Stimulated activated CD8-positive, alpha-beta memory T cell treated with anti-CD3 and anti-CD28 coated beads, Interleukin-7, amount 100 ng/mL, for 1 hour (primary cell): ENCODE measurements around the gene LYPD6.

Source experiments
- DNase-seq, 2 donors: peaks; one replicate each; pipeline ENCODE4 v3.0.0-alpha.2; 2020; ENCODE audit warnings: low read depth in 2 of 2

Gene LYPD6

DNA sequence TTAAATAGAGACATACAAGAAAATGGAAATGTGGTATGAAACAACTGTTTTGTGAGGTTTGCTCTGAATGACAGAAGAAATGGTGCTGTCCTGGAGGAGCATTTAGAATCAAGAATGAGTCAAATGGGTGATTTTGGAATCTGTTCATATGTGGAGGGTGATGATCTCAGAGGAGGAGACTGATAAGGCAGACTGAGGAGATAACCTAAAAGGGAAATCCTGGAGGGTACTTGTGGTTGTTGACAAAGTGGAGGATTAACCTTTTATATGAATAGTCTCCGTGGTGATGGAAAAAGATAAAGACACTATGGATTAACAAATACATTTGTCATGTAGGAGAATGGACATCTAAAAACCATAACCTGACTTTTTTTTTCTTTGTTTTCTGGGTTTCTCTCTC is 183.1 kb downstream of the LYPD6 start:
- DNase-seq: no peak
